ENCODE results near the gene CCR7.

Gene CCR7

DNA sequence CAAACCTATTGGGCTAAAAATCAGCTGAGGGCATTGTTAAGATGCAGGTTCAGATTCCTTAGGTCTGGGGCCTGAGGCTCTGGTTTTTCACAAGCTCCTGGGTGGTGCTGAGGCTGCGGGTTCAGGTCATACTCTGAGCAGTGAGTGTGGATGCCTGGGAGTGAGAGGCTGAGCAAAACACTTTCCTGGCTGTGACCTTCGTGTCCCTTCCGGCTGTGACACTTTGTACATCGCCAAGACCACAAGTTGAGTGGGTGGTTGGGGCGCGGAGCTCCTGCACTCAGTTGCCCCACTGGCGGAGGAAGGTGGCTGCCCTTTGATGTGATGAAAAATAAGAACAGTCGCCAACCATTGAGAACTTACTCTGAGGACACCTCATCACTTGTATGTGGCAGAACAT, 24.8 kb downstream of the CCR7 start:
- no peak for ATAC-seq

DNA sequence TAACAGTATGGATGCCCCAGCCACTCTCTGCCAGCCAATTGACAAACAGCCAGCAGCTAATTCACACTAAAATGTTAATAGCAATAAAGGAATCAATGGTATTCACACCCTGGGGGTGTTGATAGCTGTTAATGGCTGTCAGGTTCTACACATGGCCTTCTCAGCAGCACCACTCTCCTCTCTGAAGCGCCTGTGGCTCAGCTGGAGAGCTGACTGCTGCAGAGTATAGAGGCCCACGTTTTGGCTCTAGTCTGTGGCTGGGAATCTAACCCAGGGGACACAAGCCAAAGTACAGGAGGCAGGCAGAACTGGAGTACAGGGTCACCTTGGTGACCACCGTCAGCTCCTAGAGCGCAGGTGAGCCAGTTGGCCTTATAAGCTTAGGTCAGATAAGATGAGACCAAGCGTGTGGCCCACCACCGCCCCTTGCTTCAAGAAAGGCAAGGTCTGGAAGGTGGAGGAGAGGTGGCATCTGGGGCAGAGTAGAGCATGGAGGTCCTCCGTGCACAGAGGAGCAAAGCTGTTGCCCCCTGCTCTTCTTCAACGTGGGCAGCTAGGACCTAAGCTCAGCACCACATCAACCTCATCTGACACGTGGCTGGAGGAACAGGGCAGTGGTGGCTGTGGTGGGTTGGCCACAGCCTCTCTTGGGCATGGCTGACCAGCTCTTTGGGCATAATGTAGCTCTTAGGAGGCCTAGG, 25.4 kb downstream of the CCR7 start:
- H3K4me1 Mint-ChIP-seq: peaks cover 71% of the 10 kb centered on the region
- H3K36me3 Mint-ChIP-seq: no peaks in the 10 kb centered on the region
- no peaks in the 10 kb centered on the region for H3K9me3 Mint-ChIP-seq
- ATAC-seq: no peak
- H3K4me3 Mint-ChIP-seq: no peak overlapping the region
- H3K27ac Mint-ChIP-seq: peak overlapping the region; percentile 97
- H3K27me3 Mint-ChIP-seq: no peaks in the 10 kb centered on the region

More for the DNA sequence above, 24.8 kb downstream of the CCR7 start:
- Mint-ChIP-seq H3K9me3 (no peaks in the 10 kb centered on the region), H3K27ac (peak overlapping the region; percentile 97), H3K36me3 (no peaks in the 10 kb centered on the region), H3K4me3 (no peak overlapping the region), H3K27me3 (no peaks in the 10 kb centered on the region), H3K4me1 (peaks cover 75% of the 10 kb centered on the region)

DNA sequence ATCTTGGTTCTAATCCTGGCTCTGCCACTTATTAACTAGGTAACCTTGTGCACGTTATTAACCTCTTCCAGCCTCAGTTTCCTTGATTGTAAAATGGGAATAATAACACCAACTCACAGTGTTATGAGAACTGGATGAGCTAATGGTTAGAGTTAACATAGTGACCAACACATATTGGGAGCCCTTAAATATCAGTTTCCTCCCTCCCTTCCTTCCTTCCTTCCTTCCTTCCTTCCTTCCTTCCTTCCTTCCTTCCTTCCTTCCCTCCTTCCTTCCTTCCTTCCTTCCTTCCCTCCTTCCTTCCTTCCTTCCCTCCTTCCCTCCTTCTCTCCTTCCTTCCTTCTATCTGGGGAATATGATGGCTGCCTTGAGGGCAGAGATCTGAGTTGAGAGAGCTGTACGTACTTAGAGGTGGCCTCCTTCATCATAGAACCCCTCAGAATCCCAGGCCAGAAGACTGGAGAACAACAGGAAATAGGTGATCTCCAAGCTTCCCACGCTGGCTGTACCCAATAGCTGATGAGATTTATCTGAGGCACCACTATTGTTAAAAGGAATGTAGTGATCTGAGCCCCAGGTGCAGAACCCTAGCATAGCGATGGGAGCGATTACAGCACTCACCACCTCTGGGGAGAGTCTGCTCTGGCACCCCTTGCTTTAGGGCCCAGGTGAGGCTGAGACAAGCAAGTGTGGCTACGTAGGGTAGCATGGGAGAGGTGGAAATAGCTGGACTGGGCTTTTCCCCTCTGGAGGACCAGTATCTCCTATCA, 26.2 kb downstream of the CCR7 start:
- H3K27ac Mint-ChIP-seq: peak overlapping the region; percentile 97
- no peak for ATAC-seq
- no peak overlapping the region for H3K4me3 Mint-ChIP-seq
- H3K36me3 Mint-ChIP-seq: no peaks in the 10 kb centered on the region
- H3K9me3 Mint-ChIP-seq: no peaks in the 10 kb centered on the region
- peaks cover 78% of the 10 kb centered on the region for H3K4me1 Mint-ChIP-seq
- H3K27me3 Mint-ChIP-seq: no peaks in the 10 kb centered on the region

GRCh38 chr17:40538019-40538935, 27.0 kb downstream of the CCR7 start:
- Mint-ChIP-seq H3K9me3 (no peaks in the 10 kb centered on the region), H3K4me1 (peaks cover 86% of the 10 kb centered on the region), H3K27ac (peak overlapping the region; percentile 76), H3K36me3 (no peaks in the 10 kb centered on the region), H3K27me3 (no peaks in the 10 kb centered on the region), H3K4me3 (no peak overlapping the region)
- ATAC-seq: no peak

DNA sequence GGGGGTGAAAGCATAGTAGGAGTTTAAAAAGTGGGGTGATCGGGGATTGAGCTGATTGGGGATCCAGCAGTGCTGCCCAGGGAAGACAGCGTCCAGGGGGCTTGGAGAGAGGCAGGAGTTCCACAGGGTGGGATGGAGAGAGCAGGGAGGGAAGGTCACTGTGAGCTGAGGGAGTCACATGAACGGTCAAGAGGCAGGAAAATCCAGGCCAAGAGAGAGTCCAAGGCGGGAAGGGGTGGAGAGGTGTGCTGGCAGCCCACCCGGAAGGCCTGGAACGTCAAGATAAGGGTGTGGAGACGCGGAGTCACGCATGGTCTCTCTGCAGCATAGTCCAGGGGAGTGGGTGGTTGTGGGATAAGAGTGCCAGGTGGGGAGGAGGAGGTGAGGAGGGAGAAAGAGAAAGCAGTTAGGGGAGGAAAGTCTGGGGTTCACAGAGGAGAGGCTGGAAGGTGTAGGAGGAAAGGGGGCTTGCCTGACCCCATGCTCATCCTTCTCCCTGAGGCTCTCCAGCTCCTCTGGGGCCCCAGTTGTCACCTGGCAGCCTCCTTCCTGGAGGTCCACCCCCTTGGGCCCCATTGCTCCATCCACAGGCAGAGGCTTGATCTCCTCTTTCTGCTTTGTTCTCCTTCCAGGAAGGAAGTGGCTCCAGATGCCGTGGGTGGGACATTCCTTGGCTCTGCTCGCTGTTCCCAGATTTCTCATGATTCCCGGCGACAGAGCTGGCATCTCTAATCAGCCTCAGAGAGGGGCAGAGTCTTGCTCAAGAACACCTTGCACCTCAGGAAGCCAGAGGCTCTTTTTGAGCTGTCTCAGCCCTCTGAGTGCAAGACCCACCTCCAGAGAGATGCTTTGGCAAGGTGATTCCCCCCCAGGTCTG, 28.7 kb downstream of the CCR7 start:
- Mint-ChIP-seq H3K4me3 (no peak overlapping the region), H3K9me3 (no peaks in the 10 kb centered on the region), H3K4me1 (peaks cover 86% of the 10 kb centered on the region), H3K36me3 (no peaks in the 10 kb centered on the region), H3K27me3 (no peaks in the 10 kb centered on the region), H3K27ac (peak overlapping the region; percentile 76)
- ATAC-seq: no peak

DNA sequence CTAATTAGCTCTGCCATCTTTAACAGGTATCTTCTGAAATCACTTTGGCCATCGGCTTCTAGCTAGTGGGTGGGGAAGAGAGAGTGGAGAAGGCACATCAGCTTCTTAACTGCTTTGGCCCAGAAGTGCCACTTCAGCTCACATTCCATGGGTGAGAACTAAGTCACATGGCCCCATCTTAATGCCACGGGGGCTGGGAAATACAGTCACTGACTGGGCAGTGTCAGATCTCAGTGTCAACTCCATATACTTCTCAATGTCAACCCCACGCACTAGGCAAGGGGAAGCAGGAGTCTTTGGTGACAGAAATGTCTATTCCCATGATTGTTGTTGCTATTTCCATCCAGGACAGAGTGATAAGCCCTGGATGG, 29.4 kb downstream of the CCR7 start:
- H3K4me1 Mint-ChIP-seq: peaks cover 86% of the 10 kb centered on the region
- H3K27me3 Mint-ChIP-seq: no peaks in the 10 kb centered on the region
- H3K36me3 Mint-ChIP-seq: no peaks in the 10 kb centered on the region
- no peak for ATAC-seq
- H3K9me3 Mint-ChIP-seq: no peaks in the 10 kb centered on the region
- H3K27ac Mint-ChIP-seq: peak overlapping the region; percentile 76
- no peak overlapping the region for H3K4me3 Mint-ChIP-seq

DNA sequence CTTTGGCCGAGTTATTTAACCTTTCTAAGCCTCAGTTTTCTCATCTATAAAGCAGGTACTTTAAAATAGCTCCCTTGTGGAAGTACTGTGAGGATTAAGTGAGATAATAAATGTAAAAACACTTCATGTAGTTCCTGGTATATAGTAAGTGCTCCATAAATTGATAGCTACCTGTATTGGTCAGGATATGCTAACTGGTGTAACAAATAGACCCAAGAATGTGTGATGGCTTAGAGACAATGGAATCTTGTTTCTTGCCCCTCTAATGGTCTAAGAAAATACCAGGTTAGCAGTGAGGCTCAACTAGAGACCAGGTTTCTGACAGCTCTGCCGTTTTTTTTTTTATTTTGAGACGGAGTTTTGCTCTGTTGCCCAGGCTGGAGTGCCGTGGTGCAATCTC, 29.8 kb downstream of the CCR7 start:
- peaks cover 86% of the 10 kb centered on the region for H3K4me1 Mint-ChIP-seq
- no peak overlapping the region for H3K4me3 Mint-ChIP-seq
- H3K27ac Mint-ChIP-seq: peak overlapping the region; percentile 76
- no peak for ATAC-seq
- no peaks in the 10 kb centered on the region for H3K9me3 Mint-ChIP-seq
- no peaks in the 10 kb centered on the region for H3K36me3 Mint-ChIP-seq
- H3K27me3 Mint-ChIP-seq: no peaks in the 10 kb centered on the region

GRCh38 chr17:40534371-40535189, 30.7 kb downstream of the CCR7 start:
- Mint-ChIP-seq H3K9me3 (no peaks in the 10 kb centered on the region), H3K27me3 (no peaks in the 10 kb centered on the region), H3K36me3 (no peaks in the 10 kb centered on the region), H3K27ac (peak overlapping the region; percentile 76), H3K4me3 (no peak overlapping the region), H3K4me1 (peaks cover 81% of the 10 kb centered on the region)
- no peak for ATAC-seq

GRCh38 chr17:40533896-40534295, 31.4 kb downstream of the CCR7 start:
- Mint-ChIP-seq H3K36me3 (no peaks in the 10 kb centered on the region), H3K9me3 (no peaks in the 10 kb centered on the region), H3K27me3 (no peaks in the 10 kb centered on the region), H3K4me1 (peaks cover 76% of the 10 kb centered on the region), H3K27ac (peak overlapping the region; percentile 76), H3K4me3 (peak overlapping the region; percentile 36)
- ATAC-seq: peak; percentile 1

GRCh38 chr17:40532520-40533253, 32.6 kb downstream of the CCR7 start:
- peaks cover 68% of the 10 kb centered on the region for H3K4me1 Mint-ChIP-seq
- no peaks in the 10 kb centered on the region for H3K9me3 Mint-ChIP-seq
- no peak overlapping the region for H3K4me3 Mint-ChIP-seq
- H3K36me3 Mint-ChIP-seq: no peaks in the 10 kb centered on the region
- peak overlapping the region; percentile 76 for H3K27ac Mint-ChIP-seq
- no peak for ATAC-seq
- H3K27me3 Mint-ChIP-seq: no peaks in the 10 kb centered on the region

DNA sequence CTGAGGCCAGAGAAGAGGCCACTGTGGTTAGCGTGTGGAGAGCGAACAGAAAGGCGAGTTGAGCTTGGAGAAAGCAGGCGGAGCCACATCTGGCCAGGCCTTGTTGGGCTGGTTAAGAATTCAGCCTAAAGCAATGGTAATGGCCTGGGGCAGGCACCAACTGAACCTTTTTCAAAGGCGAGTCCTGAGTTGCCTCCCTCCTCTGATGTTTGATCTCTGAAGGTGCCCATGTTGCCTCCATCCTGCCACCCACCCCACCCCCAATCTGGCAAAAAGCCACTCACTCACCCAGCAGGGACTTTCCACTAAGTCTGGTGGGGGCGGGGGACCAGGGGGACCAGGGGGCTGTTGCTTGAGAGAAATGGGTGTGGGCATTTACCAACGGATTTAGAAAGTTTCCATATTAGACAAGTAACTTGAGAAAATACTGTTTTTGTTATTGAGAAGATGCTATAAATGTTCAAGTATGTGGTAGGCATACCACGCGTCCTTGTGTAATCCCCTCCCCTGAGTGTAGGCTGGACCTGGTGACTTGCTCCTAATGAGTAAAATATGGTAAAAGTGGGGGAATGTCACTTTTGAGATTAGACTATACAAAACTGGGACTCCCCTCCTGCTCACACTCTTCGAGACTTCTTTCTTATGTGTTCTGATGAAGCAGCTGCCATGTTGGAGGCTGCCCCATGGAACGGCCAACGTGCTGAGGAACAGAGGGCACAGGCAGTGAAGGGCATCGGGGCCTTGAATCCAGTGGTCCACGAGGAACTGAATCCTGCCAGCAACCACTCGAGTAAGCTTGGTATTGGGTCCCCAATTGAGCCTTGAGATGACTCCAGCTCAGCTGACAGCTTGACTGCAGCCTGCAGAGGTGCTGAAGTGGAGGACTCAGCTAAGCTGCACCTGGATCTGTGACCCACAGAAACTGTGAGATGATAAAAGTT, 34.0 kb downstream of the CCR7 start:
- H3K27ac Mint-ChIP-seq: peak overlapping the region; percentile 76
- H3K9me3 Mint-ChIP-seq: no peaks in the 10 kb centered on the region
- H3K4me1 Mint-ChIP-seq: peaks cover 55% of the 10 kb centered on the region
- no peaks in the 10 kb centered on the region for H3K36me3 Mint-ChIP-seq
- peak overlapping the region; percentile 8 for H3K4me3 Mint-ChIP-seq
- peak; percentile 60 for ATAC-seq
- H3K27me3 Mint-ChIP-seq: no peaks in the 10 kb centered on the region

GRCh38 chr17:40530531-40530994, 34.7 kb downstream of the CCR7 start:
- Mint-ChIP-seq H3K4me3 (peak overlapping the region; percentile 49), H3K27me3 (no peaks in the 10 kb centered on the region), H3K36me3 (no peaks in the 10 kb centered on the region), H3K27ac (peak overlapping the region; percentile 76), H3K4me1 (peaks cover 47% of the 10 kb centered on the region), H3K9me3 (no peaks in the 10 kb centered on the region)
- no peak for ATAC-seq
